GM19023 (cell line): ENCODE measurements around the gene CIDEC.
A peak's percentile ranks its signal among the peaks of the same experiment; 100 is the strongest.
"Not testable (repeated sequence)": the region's sequence is repeated elsewhere in the genome, so short reads cannot be mapped to it uniquely, and the experiment has no call there.

ENCODE experiments used
- ATAC-seq: cut with Tn5 transposase; IDR thresholded peaks from one replicate; pipeline ENCODE4 v1.9.1; 2021; ENCODE audit warnings: mild to moderate bottlenecking, moderate library complexity; ENCODE audit not compliant: unreplicated experiment

The CIDEC gene

GRCh38 chr3:9902372-9903237 lies 22.6 kb upstream of the CIDEC start, which contains the start of gene IL17RE:
TSS of gene IL17RE (plus strand) at chr3:9902848. CDS start at chr3:9902933, 85 bp downstream.
- no peak for ATAC-seq

- no peak for ATAC-seq
Observed at GRCh38 chr3:9901967-9902366, 21.9 kb upstream of the CIDEC start.

DNA sequence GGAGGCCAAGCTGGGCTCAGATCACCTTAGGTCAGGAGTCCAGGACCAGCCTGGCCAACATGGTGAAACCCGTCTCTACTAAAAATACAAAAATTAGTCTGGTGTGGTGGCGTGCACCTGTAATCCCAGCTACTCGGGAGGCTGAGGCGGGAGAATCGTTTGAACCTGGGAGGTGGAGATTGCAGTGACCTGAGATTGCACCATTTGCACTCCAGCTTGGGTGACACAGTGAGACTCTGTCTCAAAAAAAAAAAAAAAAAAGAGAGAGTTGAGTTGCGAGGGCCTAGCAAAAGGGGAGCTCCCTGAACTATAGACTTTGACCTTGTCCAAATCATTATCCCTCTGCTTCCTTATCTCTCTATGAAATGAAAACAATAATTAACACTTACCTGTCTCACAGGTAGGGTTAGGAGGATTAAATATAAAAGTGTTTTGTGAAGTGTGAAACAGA lies 20.9 kb upstream of the CIDEC start:
- ATAC-seq: not testable (repeated sequence)

DNA sequence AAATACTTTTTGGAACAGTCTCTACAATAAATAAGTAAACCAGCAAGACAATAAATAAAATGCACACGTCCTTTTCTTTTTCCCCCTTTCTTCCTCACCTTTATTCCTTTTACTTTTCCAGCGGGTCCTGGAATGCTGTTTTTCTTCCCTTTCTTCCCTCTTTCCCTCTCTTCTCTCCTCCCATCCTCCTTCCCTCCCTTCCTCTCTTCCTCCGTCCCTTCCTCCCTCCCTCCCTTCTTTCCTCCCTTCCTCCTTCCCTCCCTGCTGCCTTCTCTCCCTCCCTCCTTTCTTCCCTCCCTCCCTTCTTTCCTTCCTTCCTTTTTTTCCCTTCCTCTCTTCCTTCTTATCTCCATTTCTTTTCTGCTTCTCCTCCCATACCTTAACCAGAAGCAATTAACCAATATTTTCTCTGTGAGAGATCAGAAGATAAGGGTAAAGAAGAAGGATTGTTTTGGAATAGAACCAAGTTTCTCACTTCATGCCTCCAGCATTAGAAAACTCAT lies 19.3 kb upstream of the CIDEC start:
- no peak for ATAC-seq

DNA sequence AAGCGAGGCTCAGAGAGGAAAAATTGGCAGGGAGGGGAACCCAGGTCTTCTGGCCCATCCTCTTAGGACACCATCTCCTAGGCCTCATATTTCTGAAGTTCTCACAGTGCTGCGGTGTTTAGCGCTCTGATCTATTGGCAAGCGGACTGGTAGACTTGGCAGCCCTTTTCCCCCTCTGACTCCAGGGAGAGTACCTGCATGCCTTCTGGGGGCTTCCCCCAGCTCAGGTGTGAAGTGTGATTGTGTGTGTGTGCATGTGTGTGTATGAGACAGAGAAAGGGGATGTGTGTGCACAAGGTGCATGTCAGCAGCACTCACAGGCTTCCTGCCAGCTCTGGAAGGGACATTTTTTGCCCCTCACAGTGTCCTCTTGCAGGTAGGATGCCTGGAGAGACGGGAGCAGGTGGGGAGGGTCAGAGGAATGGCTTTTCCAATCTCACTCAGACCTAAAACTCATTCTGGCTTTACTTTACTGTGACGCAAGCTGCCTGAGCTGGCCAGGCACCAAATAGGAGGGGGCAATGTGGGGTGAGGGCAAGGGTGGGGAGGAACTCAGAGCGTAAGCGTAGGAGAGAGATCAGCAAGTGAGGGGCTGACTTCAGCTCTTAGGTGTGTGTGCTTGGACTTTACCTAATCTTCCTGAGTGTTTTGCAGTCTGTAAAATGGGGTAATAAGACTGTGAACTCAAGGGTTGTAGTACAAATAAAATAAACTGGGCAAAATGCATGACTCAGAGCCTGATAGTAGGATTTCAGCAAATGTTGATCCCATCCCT lies 18.6 kb upstream of the CIDEC start:
- no peak for ATAC-seq

DNA sequence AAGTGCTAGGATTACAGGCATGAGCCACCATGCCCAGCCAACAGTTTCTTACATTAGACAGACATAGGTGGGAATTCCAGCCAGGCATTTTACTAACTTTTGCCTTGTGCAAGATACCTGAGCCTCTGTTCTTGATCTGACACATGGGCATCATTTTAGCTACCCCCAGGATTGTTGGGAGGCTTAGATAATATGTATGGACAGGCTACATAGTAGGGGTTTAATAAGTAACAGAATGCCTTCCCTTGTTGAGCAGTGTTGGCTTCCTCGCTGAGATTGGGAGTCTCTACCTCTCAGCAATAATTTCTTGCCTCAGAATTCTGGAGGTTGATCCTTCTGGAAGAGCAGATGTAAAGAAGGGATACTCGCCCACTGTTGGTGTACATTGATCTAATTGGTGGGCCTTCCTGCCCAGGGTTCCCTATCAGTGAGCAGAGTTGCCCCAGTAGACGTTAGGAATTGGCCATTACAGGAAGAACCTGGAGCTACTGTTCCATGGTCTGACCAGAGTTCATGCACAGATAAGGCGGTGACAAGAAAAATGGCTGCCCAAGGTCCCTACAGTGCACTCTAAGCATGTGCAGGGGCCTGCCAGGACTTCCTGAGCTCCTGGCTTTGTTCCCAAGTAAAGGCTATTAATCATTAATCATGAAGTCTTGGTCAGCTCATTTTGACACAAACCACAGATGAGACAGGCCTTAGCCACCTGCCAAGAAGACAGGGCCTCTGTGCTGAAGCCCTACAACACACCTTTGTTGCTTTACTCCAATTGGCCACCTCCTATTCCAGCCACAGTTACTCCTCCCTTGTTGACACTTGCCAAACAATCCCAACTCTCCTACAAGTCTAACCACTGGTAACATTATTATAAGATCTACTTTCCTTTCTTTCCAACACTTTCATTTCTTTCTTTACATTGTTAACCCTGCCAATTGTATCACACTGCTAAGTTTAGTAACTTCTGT lies 17.6 kb upstream of the CIDEC start:
- no peak for ATAC-seq

DNA sequence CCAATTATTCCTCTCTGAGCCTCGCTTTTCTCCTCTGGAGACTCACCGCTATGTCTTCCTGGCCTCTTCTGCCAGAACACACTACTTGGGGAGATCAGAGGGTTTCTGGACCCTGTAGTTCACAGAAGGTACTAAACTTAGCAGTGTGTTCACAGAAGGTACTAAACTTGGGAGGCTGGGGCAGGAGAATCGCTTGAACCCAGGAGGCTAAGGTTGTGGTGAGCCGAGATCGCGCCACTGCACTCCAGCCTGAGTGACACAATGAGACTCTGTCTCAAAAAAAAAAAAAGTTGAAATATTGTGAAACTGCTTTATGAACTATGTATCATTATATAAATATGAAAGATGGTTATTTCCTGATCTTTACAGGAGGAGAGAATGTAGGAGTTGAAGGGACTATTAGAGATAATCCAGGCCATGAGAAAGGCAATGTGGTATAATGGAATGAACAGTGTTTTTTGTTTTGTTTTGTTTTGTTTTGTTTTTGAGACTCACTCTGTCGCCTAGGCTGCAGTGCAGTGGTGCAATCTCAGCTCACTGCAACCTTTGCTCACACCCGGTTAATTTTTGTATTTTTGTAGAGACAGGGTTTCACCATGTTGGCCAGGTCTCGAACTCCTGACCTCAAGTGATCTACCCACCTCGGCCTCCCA lies 16.8 kb upstream of the CIDEC start:
- ATAC-seq: not testable (repeated sequence)

GRCh38 chr3:9895715-9896114 lies 15.7 kb upstream of the CIDEC start:
- ATAC-seq: not testable (repeated sequence)

- ATAC-seq: no peak
Observed at GRCh38 chr3:9893739-9894138, 13.7 kb upstream of the CIDEC start.

- no peak for ATAC-seq
Observed at GRCh38 chr3:9891072-9891622, 11.1 kb upstream of the CIDEC start.

DNA sequence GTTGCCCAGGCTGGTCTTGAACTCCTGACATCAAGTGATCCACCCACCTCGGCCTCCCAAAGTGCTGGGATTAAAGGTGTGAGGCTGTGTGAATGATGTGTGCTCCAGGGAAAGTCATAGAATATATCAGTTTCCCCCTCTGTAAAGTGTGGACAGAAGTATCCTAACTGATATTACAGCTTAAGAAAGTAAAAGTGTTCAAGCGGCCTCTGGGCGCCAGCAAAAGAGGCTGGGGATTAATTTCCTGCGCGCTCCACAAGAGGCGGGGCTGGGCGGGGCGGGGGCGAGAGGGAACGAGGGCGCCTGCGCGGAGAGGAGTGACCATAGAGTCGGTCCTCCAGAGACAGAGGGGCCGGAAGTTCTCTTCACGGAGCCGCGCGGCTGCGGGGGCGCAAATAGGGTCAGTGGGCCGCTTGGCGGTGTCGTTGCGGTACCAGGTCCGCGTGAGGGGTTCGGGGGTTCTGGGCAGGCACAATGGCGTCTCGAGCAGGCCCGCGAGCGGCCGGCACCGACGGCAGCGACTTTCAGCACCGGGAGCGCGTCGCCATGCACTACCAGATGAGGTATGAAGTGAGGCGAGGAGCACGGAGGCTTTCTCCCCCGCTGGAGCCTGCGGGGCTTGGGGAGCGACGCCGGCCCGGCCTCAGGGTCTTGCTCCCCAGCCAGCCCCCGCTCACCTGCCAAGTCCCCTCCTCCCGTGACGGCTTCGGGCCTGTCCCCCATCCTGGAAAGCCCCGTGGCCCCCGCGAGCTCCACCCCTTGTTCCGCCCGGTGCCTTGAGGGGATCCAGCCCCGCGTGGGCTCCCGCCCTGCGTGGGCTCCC lies 10.4 kb upstream of the CIDEC start, which contains the start of gene JAGN1:
Gene JAGN1 (plus strand): TSS at position 362 of the 823 bp plus-strand sequence. CDS start 113 bp downstream, at position 475.
- peak; percentile 79 for ATAC-seq

DNA sequence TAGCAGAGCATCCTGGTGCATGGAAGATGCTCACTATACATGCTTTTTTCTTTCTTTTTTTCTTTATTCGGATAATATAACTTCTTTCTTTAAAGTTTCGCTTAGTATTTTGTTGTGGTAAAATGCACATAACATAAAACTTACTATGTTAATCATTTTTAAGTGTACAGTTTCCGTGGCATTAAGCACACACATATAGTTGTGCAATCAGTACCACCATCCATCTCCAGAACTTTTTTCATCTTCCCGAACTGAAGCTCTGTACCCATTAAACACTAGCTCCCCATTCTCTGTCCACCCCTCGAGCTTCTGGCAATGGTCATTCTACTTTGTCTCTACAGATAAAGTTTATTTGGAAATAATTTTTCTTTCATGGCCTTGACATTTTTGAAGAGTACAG lies 9.4 kb upstream of the CIDEC start:
- no peak for ATAC-seq

DNA sequence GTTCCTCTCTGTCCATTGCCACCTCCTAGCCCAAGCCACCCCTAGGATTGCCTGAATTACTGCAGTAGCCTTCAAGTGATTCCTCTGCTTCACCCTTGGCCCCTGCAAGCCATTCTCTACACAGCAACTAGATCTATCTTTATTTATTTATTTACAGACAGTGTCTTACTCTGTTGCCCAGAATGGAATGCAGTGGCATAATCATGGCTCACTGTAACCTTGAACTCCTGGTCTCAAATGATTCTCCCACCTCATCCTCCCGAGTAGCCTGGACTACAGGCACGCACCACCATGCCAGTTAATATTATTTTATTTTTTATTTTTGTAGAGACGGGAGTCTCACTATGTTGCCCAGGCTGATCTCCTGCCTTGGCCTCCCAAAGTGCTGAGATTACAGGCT lies 8.5 kb upstream of the CIDEC start:
- no peak for ATAC-seq

- ATAC-seq: no peak
Observed at GRCh38 chr3:9887480-9887879, 7.4 kb upstream of the CIDEC start.

- ATAC-seq: no peak
Observed at GRCh38 chr3:9886328-9886727, 6.3 kb upstream of the CIDEC start.

- no peak for ATAC-seq
Observed at GRCh38 chr3:9884555-9885165, 4.6 kb upstream of the CIDEC start.

GRCh38 chr3:9883706-9884554 lies 3.9 kb upstream of the CIDEC start:
- no peak for ATAC-seq
